Stimulated activated CD8-positive, alpha-beta memory T cell treated with anti-CD3 and anti-CD28 coated beads, Interleukin-4, amount 100 ng/mL, for 1 hour (primary cell): ENCODE data around the gene PPP1CA.
"Not testable (repeated sequence)": the region's sequence is repeated elsewhere in the genome, so short reads cannot be mapped to it uniquely, and the experiment has no call there.

ENCODE experiments used
- DNase-seq, 2 donors: peaks; one replicate each; pipeline ENCODE4 v3.0.0-alpha.2; 2020; ENCODE audit warnings: low read depth in 2 of 2, low spot score in 1 of 2

Gene PPP1CA

GRCh38 chr11:67435031-67435726 is 33.5 kb upstream of the PPP1CA start:
- DNase-seq = no peak

DNA sequence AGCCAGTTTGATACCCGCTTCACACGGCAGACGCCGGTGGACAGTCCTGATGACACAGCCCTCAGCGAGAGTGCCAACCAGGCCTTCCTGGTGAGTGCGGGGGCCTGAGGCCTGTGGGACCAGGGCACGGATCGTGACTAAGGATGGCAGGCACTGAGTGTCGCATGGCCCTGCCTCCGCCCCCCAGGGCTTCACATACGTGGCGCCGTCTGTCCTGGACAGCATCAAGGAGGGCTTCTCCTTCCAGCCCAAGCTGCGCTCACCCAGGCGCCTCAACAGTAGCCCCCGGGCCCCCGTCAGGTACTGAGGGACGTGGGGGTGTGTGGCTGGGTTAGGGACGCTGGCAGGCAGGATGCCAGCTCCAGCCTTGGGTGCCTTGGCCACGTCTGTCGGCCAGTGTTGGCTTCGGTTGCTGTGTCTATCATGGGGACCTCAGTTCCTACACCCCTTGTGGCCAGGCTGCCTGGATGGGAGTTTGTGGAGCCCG is 32.8 kb upstream of the PPP1CA start:
- DNase-seq = no peak

- DNase-seq = no peak
Observed at GRCh38 chr11:67433536-67434394, 32.1 kb upstream of the PPP1CA start.

DNA sequence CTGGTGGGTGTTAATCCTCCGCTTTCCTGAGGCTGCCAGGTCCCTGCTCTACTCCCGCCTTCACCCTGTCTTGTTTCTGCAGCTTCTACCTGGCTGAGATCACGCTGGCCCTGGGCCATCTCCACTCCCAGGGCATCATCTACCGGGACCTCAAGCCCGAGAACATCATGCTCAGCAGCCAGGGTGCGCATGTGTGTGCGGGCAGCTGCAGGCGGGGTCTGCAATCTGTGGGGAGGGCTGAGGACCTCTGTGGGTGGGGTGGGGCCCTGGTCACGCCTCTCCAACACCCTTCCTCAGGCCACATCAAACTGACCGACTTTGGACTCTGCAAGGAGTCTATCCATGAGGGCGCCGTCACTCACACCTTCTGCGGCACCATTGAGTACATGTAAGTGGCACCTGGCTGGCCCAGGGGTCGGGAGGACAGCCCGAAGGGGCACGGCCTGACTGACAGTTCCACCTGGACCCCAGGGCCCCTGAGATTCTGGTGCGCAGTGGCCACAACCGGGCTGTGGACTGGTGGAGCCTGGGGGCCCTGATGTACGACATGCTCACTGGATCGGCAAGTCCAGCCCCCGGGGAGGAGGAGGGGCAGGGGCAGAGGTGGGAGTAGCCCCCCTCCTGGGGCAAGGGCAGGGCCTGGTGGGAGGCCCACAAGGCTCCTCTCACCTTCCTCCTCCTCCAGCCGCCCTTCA is 31.1 kb upstream of the PPP1CA start:
- DNase-seq = no peak

GRCh38 chr11:67431346-67432249 is 29.9 kb upstream of the PPP1CA start:
- DNase-seq = no peak

- no peak for DNase-seq
Observed at GRCh38 chr11:67429722-67430121, 28.1 kb upstream of the PPP1CA start.

GRCh38 chr11:67429038-67429668 is 27.5 kb upstream of the PPP1CA start:
- no peak for DNase-seq

GRCh38 chr11:67428052-67429001 is 26.7 kb upstream of the PPP1CA start, which contains the start of gene RPS6KB2:
Gene RPS6KB2, plus strand, starts transcription at chr11:67428494. Its CDS starts 52 bp downstream, at chr11:67428546.
- peak; percentile 99 to 100 for DNase-seq

- not testable (repeated sequence) for DNase-seq
Observed at GRCh38 chr11:67427364-67427859, 25.8 kb upstream of the PPP1CA start.

DNA sequence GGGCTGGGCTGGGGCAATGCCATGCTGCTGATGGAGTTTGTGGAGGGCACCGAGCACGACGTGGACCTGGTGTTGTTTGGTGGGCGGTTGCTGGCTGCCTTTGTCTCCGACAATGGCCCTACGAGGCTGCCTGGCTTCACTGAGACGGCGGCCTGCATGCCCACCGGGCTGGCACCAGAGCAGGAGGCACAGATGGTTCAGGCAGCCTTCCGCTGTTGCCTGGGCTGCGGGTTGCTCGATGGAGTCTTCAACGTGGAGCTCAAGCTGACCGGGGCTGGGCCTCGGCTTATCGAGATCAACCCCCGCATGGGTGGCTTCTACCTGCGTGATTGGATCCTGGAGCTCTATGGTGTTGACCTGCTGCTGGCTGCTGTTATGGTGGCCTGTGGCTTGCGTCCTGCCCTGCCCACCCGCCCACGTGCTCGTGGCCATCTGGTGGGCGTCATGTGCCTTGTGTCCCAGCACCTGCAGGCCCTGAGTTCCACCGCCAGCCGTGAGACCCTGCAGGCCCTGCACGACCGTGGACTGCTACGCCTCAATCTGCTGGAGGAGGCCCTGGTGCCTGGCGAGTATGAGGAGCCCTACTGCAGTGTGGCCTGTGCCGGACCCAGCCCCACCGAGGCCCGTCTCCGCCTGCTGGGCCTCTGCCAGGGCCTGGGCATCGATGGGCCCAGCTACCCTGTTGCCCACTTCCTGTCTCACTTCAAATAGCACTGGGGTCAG is 22.4 kb upstream of the PPP1CA start:
- DNase-seq = no peak

- no peak for DNase-seq
Observed at GRCh38 chr11:67423466-67423865, 21.8 kb upstream of the PPP1CA start.

GRCh38 chr11:67422891-67423290 is 21.2 kb upstream of the PPP1CA start:
- no peak for DNase-seq

DNA sequence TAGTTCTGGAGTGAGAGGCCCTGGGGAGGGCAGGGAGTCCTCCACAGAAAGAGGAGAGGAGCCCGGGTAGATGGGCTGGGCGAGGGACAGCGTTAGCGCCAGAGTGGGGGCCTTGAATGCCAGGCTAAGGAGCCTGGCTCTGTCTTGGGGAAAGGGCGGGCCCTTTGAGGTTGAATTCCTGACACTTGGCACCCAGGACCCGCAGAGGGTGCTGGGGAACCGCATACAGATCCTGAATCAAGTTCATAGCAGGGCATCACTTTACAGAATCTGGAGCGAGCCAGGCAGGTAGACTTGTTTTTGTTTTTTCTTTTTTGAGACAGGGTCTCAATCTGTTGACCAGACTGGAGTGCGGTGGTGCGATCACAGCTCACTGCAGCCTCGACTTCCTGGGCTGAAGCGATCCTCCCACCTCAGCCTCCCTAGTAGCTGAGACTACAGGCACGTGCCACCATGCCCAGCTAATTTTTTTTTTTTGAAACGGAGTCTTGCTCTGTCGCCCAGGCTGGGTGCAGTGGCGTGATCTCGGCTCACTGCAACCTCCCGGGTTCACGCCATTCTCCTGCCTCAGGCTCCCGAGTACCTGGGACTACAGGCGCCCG is 19.9 kb upstream of the PPP1CA start:
- no peak for DNase-seq

- DNase-seq = peak; percentile 98 to 99
Observed at GRCh38 chr11:67420646-67421429, 19.2 kb upstream of the PPP1CA start.

DNA sequence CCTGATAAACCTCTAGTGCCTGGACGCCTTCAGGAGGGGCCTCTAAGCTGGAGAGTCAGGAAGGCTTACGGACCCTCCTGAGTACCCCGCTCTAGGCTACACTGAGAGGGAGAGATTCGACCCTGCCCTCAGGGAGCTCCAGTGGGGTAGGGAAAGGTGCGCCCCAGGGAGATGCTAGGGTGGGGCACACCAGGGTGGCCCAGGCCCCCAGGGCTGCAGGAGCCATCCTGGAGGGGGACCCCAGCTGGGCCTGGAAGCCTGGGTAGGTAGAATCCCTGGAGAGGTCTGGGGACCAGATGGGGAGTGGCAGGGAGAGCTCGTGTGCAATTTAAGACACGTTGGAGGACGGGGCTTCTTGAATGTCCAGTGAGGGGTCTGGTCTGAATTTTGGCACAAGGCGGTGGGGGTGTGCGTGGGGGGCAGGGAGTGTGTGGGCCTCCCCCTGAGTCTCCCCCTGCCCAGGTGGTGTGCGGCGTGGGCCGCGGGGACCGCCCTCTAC is 18.5 kb upstream of the PPP1CA start:
- no peak for DNase-seq

GRCh38 chr11:67419325-67420049 is 17.8 kb upstream of the PPP1CA start:
- DNase-seq = no peak
